Hepatocyte (in vitro differentiated cells): ENCODE results near the gene TPM4.

Source experiments
- EZH2 ChIP-seq: fragments of 200-600 bp; sonication (generic); IDR thresholded peaks from 2 replicates; pipeline ENCODE4 v1.6.1; 2016; ENCODE audit warnings: antibody characterized with exemption, mild to moderate bottlenecking, borderline replicate concordance
- EZH2phosphoT487 ChIP-seq: fragments of 200-600 bp; sonication (generic); IDR thresholded peaks from one replicate; pipeline ENCODE4 v1.6.1; 2018; ENCODE audit warnings: antibody characterized with exemption, mild to moderate bottlenecking, low read depth, moderate library complexity; ENCODE audit not compliant: unreplicated experiment, severe bottlenecking
- TF ChIP-seq, protein P1 (sequence below): fragments of 200-600 bp; sonication (generic); IDR thresholded peaks from 2 replicates; pipeline ENCODE4 v1.5.1; 2016; ENCODE audit warnings: antibody characterized with exemption, mild to moderate bottlenecking; ENCODE audit not compliant: poor library complexity

DNA sequence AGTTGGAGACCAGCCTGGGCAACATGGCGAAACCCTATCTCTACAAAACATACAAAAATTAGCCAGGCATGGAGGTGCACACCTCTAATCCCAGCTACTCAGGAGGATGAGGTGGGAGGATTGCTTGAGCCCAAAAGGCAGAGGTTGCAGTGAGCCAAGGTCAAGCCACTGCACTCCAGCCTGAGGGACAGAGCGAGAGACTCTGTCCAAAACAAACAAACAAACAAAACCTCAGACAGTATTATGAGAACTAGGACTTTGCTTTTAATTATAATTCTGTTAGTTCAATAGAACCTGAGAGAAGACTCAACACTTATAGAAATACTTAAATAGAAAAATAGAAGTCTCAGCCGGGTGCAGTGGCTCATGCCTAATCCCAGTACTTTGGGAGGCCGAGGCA lies 31.1 kb upstream of the TPM4 start:
- TF ChIP-seq, protein P1, sequence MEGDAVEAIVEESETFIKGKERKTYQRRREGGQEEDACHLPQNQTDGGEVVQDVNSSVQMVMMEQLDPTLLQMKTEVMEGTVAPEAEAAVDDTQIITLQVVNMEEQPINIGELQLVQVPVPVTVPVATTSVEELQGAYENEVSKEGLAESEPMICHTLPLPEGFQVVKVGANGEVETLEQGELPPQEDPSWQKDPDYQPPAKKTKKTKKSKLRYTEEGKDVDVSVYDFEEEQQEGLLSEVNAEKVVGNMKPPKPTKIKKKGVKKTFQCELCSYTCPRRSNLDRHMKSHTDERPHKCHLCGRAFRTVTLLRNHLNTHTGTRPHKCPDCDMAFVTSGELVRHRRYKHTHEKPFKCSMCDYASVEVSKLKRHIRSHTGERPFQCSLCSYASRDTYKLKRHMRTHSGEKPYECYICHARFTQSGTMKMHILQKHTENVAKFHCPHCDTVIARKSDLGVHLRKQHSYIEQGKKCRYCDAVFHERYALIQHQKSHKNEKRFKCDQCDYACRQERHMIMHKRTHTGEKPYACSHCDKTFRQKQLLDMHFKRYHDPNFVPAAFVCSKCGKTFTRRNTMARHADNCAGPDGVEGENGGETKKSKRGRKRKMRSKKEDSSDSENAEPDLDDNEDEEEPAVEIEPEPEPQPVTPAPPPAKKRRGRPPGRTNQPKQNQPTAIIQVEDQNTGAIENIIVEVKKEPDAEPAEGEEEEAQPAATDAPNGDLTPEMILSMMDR: no peak
- TF ChIP-seq EZH2 (no peak), EZH2phosphoT487 (no peak)
